Upper lobe of right lung (tissue), 1 donor: ENCODE data around the gene KRT6C. TPM values are rescaled to one million over a fixed set of nuclear protein-coding genes. Genes with fewer than 3 reads are reported as not detected.
A peak's percentile ranks its signal among the peaks of the same experiment; 100 is the strongest.
"Not testable (repeated sequence)": the region's sequence is repeated elsewhere in the genome, so short reads cannot be mapped to it uniquely, and the experiment has no call there.

Source experiments
- ATAC-seq: fragments of 200-7000 bp; cut with Tn5 transposase; one replicate; pipeline ENCODE4 v1.9.1; 2020; ENCODE audit warnings: mild to moderate bottlenecking, moderate library complexity
- DNase-seq: peaks from one replicate; pipeline ENCODE4 v3.0.0-alpha.2; 2020
- H3K27ac ChIP-seq: fragments of 200-600 bp; one replicate; pipeline ENCODE4 v1.8.0; 2022
- H3K27me3 ChIP-seq: fragments of 200-600 bp; one replicate; pipeline ENCODE4 v1.8.0; 2022; ENCODE audit warnings: mild to moderate bottlenecking
- H3K36me3 ChIP-seq: fragments of 200-600 bp; one replicate; pipeline ENCODE4 v1.8.0; 2022
- H3K4me1 ChIP-seq: fragments of 200-600 bp; one replicate; pipeline ENCODE4 v1.8.0; 2022
- H3K4me3 ChIP-seq: fragments of 200-600 bp; one replicate; pipeline ENCODE4 v1.8.0; 2022; ENCODE audit warnings: mild to moderate bottlenecking
- H3K9me3 ChIP-seq: fragments of 200-600 bp; one replicate; pipeline ENCODE4 v1.8.0; 2022
- CTCF ChIP-seq: fragments of 200-600 bp; IDR thresholded peaks from one replicate; pipeline ENCODE4 v1.8.0; 2022; ENCODE audit warnings: antibody characterized with exemption
- intact Hi-C: fragments of 100-400 bp; cut with DNase I; formaldehyde crosslinking; loops from one replicate; pipeline ENCODE4 v1.11.0; 2022
- total RNA-seq: library from RNA; stranded (reverse); fragmentation: NEBNext Ultra II Directional; extraction: Animal tissue kit (Norgen Biotek cat#: 25700); gene quantifications from one replicate; pipeline ENCODE4 v1.2.1, GENCODE V29; 2021
- donor health status: DM: no; HTN: yes; CAD: no; lungs with severe emphysema.

Gene KRT6C
- total RNA-seq, 1 donor from 2014 or later = not detected

- peak; percentile 80 for ATAC-seq
Observed at GRCh38 chr12:52506858-52507715, 33.5 kb upstream of the KRT6C start.

DNA sequence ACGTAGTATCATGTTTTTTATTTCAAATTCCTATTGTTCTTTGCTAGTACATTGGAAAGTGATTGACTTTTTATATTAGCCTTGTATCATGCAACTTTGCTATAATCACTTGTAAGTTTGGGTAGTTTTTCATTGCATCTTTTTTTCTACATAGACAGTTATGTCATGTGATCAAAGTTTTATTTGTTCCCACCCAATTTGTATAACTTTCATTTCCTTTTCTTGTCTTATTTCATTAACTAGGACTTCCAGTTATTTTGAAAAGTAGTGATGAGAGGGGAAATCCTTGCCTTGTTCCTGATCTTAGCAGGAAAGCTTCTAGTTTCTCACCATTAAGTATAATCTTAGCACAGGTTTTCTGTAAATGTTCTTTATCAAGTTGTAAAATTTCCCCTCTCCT, 29.3 kb upstream of the KRT6C start:
- ATAC-seq (no peak), DNase-seq (no peak)
- H3K27me3 ChIP-seq = peaks cover 14% of the 10 kb centered on the region
- H3K4me3 ChIP-seq = no peak overlapping the region
- no peak for TF ChIP-seq CTCF
- H3K36me3 ChIP-seq = no peaks in the 10 kb centered on the region
- H3K9me3 ChIP-seq = no peaks in the 10 kb centered on the region
- H3K27ac ChIP-seq = no peak overlapping the region
- intact Hi-C loops = no loop called here
- no peaks in the 10 kb centered on the region for H3K4me1 ChIP-seq

More at GRCh38 chr12:52506858-52507715, 33.5 kb upstream of the KRT6C start:
- H3K36me3 ChIP-seq = no peaks in the 10 kb centered on the region
- H3K27me3 ChIP-seq = peaks cover 14% of the 10 kb centered on the region
- H3K4me1 ChIP-seq = no peaks in the 10 kb centered on the region
- DNase-seq = no peak
- peak; percentile 60 for TF ChIP-seq CTCF
- no peak overlapping the region for H3K27ac ChIP-seq
- intact Hi-C loops = no loop called here
- H3K9me3 ChIP-seq = peaks cover 6% of the 10 kb centered on the region
- no peak overlapping the region for H3K4me3 ChIP-seq

- DNase-seq = no peak
- no peak for TF ChIP-seq CTCF
- intact Hi-C loops = no loop called here
- Histone ChIP-seq H3K4me1 (no peaks in the 10 kb centered on the region), H3K27me3 (peaks cover 14% of the 10 kb centered on the region), H3K27ac (no peak overlapping the region), H3K9me3 (no peaks in the 10 kb centered on the region), H3K36me3 (no peaks in the 10 kb centered on the region), H3K4me3 (no peak overlapping the region)
- no peak for ATAC-seq
Observed at GRCh38 chr12:52501490-52501889, 27.9 kb upstream of the KRT6C start.

DNA sequence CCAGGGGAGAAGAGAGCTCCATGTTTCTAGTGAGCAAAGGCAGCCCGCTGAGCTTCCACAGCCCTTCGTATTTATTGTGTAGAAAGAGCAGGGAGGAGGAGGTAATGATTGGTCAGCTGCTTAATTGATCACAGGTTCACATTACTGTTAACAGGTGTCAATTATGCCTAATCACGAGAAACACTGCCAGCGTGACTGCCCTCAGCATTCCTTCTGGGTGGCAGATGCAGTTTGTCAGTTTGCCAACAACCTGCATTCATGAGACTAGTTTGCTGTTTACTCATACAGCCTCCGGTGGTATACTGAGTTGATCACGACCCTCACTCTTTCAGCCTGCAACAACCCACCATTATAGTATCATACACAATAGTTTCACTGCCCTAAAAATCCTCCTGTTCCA, 27.0 kb upstream of the KRT6C start:
- intact Hi-C loops, H3K27me3 ChIP-seq, H3K4me1 ChIP-seq, H3K4me3 ChIP-seq, ATAC-seq, H3K27ac ChIP-seq, H3K9me3 ChIP-seq, H3K36me3 ChIP-seq, DNase-seq: not testable (repeated sequence)

- Histone ChIP-seq H3K27me3 (peaks cover 4% of the 10 kb centered on the region), H3K9me3 (no peaks in the 10 kb centered on the region), H3K27ac (no peak overlapping the region), H3K36me3 (no peaks in the 10 kb centered on the region), H3K4me1 (peaks cover 8% of the 10 kb centered on the region), H3K4me3 (no peak overlapping the region)
- ATAC-seq (no peak), DNase-seq (no peak)
- no peak for TF ChIP-seq CTCF
- intact Hi-C loops = no loop called here
Observed at GRCh38 chr12:52499806-52500560, 26.4 kb upstream of the KRT6C start.

GRCh38 chr12:52498946-52499345, 25.3 kb upstream of the KRT6C start:
- Histone ChIP-seq H3K4me3 (no peak overlapping the region), H3K27ac (no peak overlapping the region), H3K27me3 (peaks cover 3% of the 10 kb centered on the region), H3K36me3 (no peaks in the 10 kb centered on the region), H3K9me3 (no peaks in the 10 kb centered on the region), H3K4me1 (peaks cover 19% of the 10 kb centered on the region)
- intact Hi-C loops = no loop called here
- TF ChIP-seq CTCF = no peak
- ATAC-seq (no peak), DNase-seq (no peak)
